GM18873 (cell line): ENCODE measurements around the gene RNF123.
"Not testable (repeated sequence)": the region's sequence is repeated elsewhere in the genome, so short reads cannot be mapped to it uniquely, and the experiment has no call there.

Experiments
- ATAC-seq: cut with Tn5 transposase; IDR thresholded peaks from one replicate; pipeline ENCODE4 v1.9.1; 2021; ENCODE audit warnings: mild to moderate bottlenecking, moderate library complexity, moderate number of reproducible peaks; ENCODE audit not compliant: unreplicated experiment, low FRiP score

RNF123 gene

DNA sequence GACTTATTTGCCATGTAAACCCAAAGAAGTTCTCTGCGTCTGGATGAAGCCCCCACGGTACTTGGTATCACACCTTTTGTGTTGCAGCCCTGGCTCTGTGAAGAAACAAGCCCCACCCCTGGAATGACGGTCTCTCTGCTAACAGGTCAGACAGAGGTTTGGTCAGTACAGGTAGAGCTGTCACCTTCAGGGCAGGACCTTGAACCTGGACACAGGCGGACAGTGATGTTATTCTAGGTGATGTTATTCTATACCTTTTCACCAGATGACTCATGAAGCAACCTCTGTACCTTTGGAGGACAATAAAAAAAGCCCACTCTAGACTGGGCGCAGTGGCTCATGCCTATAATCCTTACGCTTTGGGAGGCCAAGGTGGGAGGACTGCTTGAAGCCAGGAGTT, 45.4 kb downstream of the RNF123 start:
- no peak for ATAC-seq

GRCh38 chr3:49738067-49738713, 48.8 kb downstream of the RNF123 start:
- ATAC-seq, result no peak

- no peak for ATAC-seq
Observed at GRCh38 chr3:49740427-49740826, 51.1 kb downstream of the RNF123 start.

DNA sequence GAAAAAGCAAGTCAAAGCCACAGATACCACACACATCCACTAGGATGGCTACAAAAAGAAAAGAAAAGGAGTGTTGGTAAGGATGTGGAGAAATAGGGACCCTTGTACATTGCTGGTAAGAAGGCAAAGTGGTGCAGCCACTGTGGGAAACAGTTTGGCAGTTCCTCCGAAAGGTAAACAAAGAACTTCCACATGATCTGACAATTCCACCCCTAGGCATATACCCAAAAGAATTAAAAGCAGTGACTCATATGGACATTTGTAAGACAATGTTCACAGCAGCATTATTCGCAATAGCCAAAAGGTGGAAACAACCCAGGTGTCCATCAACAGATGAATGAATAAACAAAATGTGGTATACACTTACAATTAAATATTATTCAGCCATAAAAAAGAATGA, 56.6 kb downstream of the RNF123 start:
- ATAC-seq, result no peak

GRCh38 chr3:49747792-49748480, 58.6 kb downstream of the RNF123 start:
- ATAC-seq, result no peak

- not testable (repeated sequence) for ATAC-seq
Observed at GRCh38 chr3:49748874-49749273, 59.5 kb downstream of the RNF123 start.

- ATAC-seq, result no peak
Observed at GRCh38 chr3:49750056-49750455, 60.7 kb downstream of the RNF123 start.

GRCh38 chr3:49751501-49751900, 62.1 kb downstream of the RNF123 start:
- ATAC-seq, result no peak

DNA sequence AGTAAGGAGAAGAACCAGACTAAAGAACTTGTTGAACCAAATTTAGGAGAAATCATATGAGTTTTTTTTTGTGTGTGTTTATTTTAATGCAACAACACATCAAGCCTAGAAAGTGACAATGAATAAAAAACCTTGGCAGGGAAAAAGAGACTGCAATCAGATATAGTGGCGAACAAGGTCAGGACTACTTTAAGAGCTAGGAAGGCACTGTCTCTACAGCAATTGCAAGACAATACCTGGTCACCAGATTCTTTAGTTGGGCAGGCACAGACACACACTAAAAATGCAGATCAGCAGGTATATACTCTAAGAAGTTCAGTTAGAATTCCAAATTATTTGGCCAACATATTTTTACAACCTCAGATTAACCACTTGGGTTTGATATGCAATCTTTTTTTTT, 65.2 kb downstream of the RNF123 start:
- ATAC-seq, result no peak

- ATAC-seq, result no peak
Observed at GRCh38 chr3:49756036-49756435, 66.7 kb downstream of the RNF123 start.

DNA sequence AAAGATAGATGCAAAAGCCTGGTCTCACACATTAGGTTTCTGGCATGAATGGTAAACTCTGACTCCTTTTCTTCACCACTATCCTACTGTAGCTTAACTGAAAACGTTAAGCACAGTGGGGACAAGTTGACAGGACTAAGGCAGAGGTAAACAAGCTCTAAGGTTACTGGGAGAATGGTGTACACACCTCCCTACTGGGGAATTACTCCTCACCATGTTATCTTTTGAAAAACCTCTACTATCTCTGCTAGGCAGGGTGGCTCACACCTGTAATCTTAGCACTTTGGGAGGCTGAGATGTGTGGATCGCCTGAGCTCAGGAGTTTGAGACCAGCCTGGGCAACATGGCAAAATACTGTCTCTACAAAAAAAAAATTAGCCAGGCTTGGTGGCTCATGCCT, 67.8 kb downstream of the RNF123 start:
- no peak for ATAC-seq

DNA sequence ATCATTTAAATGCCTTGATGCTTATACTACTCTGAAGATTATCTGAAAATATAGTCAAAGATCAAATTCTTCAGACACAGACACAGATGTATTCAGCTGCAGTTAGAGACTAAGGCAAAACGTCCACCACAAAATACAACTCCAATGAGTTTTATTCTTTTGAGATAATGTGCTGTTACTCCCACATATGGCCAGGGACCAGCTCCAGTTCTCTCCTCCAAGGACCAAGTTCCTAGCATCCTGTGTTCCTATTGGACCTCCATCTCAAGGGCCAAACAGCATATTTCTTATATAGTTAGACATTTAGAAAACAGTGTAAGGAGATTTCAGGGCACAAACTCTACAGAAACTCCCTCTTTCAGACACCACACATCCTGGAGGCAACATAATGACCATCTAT, 69.9 kb downstream of the RNF123 start:
- no peak for ATAC-seq

DNA sequence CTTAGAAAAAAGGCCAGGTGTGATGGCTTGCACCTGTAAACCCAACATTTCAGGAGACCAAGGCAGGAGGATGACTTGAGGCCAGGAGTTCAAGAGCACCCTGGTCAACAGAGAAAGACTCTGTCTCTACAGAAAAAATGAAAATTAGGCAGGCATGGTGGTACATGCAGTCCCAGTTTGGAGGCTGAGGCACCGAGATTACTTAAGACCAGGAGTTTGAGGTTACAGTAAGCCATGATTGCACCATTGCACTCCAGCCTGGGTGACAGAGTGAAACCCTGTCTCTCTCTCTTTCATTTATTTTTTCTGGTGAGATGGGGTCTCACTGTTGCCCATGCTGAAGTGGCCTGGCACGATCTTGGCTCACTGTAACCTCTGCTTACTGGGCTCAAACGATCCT, 72.3 kb downstream of the RNF123 start:
- no peak for ATAC-seq

- no peak for ATAC-seq
Observed at GRCh38 chr3:49763981-49764380, 74.6 kb downstream of the RNF123 start.

GRCh38 chr3:49769286-49769915, 80.0 kb downstream of the RNF123 start:
- no peak for ATAC-seq

DNA sequence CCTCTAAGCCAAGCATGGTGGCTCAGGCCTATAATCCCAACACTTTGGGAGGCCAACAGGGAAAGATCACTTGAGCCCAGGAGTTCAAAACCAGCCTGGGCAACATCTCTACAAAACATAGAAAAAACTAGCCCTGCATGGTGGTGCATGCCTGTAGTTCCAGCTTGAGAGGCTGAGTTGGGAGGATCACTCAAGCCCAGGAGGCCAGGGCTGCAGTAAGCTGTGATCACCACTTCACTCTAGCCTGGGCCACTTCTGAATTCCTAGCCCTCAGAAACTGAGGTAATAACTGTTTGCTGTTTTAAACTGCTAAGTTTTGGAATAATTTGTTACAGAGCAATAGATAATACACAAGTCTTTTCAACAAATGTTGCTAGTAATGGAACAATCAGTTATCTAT, 80.6 kb downstream of the RNF123 start:
- ATAC-seq, result no peak
